ENCODE results near the gene BABAM2. TPM values are rescaled to one million over a fixed set of nuclear protein-coding genes. Genes with fewer than 3 reads are reported as not detected.

Gene BABAM2
- total RNA-seq, 1 donor from 2014 or later: 34.6 TPM

- Mint-ChIP-seq H3K4me1 (no peaks in the 10 kb centered on the region), H3K9me3 (peaks cover 10% of the 10 kb centered on the region), H3K27me3 (ENCODE audit: insufficient read depth, low read depth) (no peaks in the 10 kb centered on the region), H3K36me3 (peaks cover 7% of the 10 kb centered on the region), H3K4me3 (no peak overlapping the region), H3K27ac (no peak overlapping the region)
- Histone ChIP-seq H3K9ac (no peak overlapping the region), H3K4me3 (no peak overlapping the region), H3K36me3 (no peaks in the 10 kb centered on the region), H4K20me1 (ENCODE audit: low read depth) (no peaks in the 10 kb centered on the region), H3F3A (ENCODE audit: low read depth) (no peaks in the 10 kb centered on the region), H3K27ac (no peak overlapping the region), H3K4me2 (no peak overlapping the region), H3K9me3 (ENCODE audit: low read depth) (no peaks in the 10 kb centered on the region), H3K4me1 (no peaks in the 10 kb centered on the region), H2AFZ (replicated peaks) (no peak overlapping the region), H3K27me3 (no peaks in the 10 kb centered on the region), H3K79me2 (ENCODE audit: low read depth) (no peaks in the 10 kb centered on the region)
- DNase-seq (ENCODE audit: low spot score): peak; percentile 58
- TF ChIP-seq EZH2 (IDR thresholded peaks at IDR 0.05) (no peak), EZH2phosphoT487 (IDR thresholded peaks at IDR 0.05) (no peak)
- TF ChIP-seq, protein P1, sequence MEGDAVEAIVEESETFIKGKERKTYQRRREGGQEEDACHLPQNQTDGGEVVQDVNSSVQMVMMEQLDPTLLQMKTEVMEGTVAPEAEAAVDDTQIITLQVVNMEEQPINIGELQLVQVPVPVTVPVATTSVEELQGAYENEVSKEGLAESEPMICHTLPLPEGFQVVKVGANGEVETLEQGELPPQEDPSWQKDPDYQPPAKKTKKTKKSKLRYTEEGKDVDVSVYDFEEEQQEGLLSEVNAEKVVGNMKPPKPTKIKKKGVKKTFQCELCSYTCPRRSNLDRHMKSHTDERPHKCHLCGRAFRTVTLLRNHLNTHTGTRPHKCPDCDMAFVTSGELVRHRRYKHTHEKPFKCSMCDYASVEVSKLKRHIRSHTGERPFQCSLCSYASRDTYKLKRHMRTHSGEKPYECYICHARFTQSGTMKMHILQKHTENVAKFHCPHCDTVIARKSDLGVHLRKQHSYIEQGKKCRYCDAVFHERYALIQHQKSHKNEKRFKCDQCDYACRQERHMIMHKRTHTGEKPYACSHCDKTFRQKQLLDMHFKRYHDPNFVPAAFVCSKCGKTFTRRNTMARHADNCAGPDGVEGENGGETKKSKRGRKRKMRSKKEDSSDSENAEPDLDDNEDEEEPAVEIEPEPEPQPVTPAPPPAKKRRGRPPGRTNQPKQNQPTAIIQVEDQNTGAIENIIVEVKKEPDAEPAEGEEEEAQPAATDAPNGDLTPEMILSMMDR (IDR thresholded peaks at IDR 0.05): peak; percentile 89
These were observed 265.1 kb downstream of the BABAM2 start for GRCh38 chr2:28155627-28156026.

DNA sequence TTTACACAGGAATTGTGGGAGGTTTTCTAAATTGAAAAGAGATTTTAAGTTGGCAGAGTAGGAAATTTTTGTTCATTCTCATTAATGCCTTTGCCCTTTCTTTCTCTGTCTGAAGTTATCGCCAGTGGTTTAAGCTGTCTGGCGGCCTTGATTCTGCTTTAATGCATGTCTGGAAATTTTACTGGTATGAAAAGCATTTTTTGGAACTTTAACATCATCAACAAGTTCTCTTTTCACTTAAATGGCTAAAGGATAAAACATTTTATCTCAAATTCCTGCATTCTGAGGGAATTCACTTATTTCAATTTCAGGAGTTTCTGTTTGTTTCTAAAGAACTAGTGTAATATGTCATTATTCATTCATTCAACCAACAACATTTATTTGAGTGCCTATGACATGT, 268.3 kb downstream of the BABAM2 start:
- Mint-ChIP-seq H3K9me3 (peaks cover 10% of the 10 kb centered on the region), H3K4me1 (peaks cover 6% of the 10 kb centered on the region), H3K27me3 (ENCODE audit: insufficient read depth, low read depth) (no peaks in the 10 kb centered on the region), H3K27ac (no peak overlapping the region), H3K36me3 (peaks cover 7% of the 10 kb centered on the region), H3K4me3 (no peak overlapping the region)
- no peak for DNase-seq (ENCODE audit: low spot score)
- H3K4me1 ChIP-seq: no peaks in the 10 kb centered on the region
- no peaks in the 10 kb centered on the region for H3K27me3 ChIP-seq
- no peaks in the 10 kb centered on the region for H3F3A ChIP-seq (ENCODE audit: low read depth)
- no peak for TF ChIP-seq EZH2phosphoT487 (IDR thresholded peaks at IDR 0.05)
- TF ChIP-seq, protein P1 (IDR thresholded peaks at IDR 0.05): no peak
- TF ChIP-seq EZH2 (IDR thresholded peaks at IDR 0.05): no peak
- H4K20me1 ChIP-seq (ENCODE audit: low read depth): no peaks in the 10 kb centered on the region
- H3K36me3 ChIP-seq: no peaks in the 10 kb centered on the region
- no peak overlapping the region for H3K4me2 ChIP-seq
- H3K79me2 ChIP-seq (ENCODE audit: low read depth): no peaks in the 10 kb centered on the region
- no peaks in the 10 kb centered on the region for H3K9me3 ChIP-seq (ENCODE audit: low read depth)
- no peak overlapping the region for H2AFZ ChIP-seq (replicated peaks)
- H3K27ac ChIP-seq: no peak overlapping the region
- H3K9ac ChIP-seq: no peak overlapping the region
- no peak overlapping the region for H3K4me3 ChIP-seq

- no peak overlapping the region for H3K9ac ChIP-seq
- H3K9me3 ChIP-seq (ENCODE audit: low read depth): no peaks in the 10 kb centered on the region
- Mint-ChIP-seq H3K4me1 (peaks cover 7% of the 10 kb centered on the region), H3K27ac (no peak overlapping the region), H3K27me3 (ENCODE audit: insufficient read depth, low read depth) (no peaks in the 10 kb centered on the region), H3K36me3 (peaks cover 6% of the 10 kb centered on the region), H3K4me3 (peak overlapping the region; percentile 42), H3K9me3 (peaks cover 4% of the 10 kb centered on the region)
- H4K20me1 ChIP-seq (ENCODE audit: low read depth): no peaks in the 10 kb centered on the region
- DNase-seq (ENCODE audit: low spot score): no peak
- no peaks in the 10 kb centered on the region for H3K4me1 ChIP-seq
- no peaks in the 10 kb centered on the region for H3K27me3 ChIP-seq
- H3K79me2 ChIP-seq (ENCODE audit: low read depth): no peaks in the 10 kb centered on the region
- no peak overlapping the region for H3K4me2 ChIP-seq
- TF ChIP-seq EZH2phosphoT487 (IDR thresholded peaks at IDR 0.05): no peak
- TF ChIP-seq EZH2 (IDR thresholded peaks at IDR 0.05): no peak
- TF ChIP-seq, protein P1 (IDR thresholded peaks at IDR 0.05): no peak
- no peak overlapping the region for H3K4me3 ChIP-seq
- no peaks in the 10 kb centered on the region for H3F3A ChIP-seq (ENCODE audit: low read depth)
- H2AFZ ChIP-seq (replicated peaks): no peak overlapping the region
- H3K27ac ChIP-seq: no peak overlapping the region
- H3K36me3 ChIP-seq: no peaks in the 10 kb centered on the region
These were observed 270.5 kb downstream of the BABAM2 start for GRCh38 chr2:28160986-28161425.

Data from neural progenitor cell (in vitro differentiated cells).